ENCODE measurements around the gene GRIP2. TPM values are rescaled to one million over a fixed set of nuclear protein-coding genes. Genes with fewer than 3 reads are reported as not detected.

GRIP2 gene
- polyA plus RNA-seq, 1 donor from 2014 or later, result 8.6 TPM

DNA sequence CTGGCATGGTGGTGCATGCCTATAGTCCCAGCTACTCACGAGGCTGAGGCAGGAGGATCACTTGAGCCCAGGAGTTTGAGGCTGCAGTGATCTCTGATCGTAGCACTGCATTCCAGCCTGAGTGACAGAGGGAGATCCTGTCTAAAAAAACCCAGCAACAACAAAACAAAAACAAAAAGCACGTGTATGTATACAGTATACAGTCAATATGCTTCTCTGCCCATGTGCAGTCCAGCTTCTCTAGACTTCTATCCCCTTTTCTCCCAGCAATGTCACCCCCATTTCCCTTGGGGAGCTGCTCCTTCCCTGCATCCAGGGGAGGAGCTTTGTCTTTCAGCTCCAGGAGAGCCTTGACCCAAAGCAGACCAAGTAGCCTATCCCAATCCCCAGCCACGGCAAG, 20.0 kb upstream of the GRIP2 start:
- H3K9ac ChIP-seq (ENCODE audit: low read length), result no peak overlapping the region
- H3K9me3 ChIP-seq (ENCODE audit: low read length), result no peaks in the 10 kb centered on the region
- no peak overlapping the region for H3K4me3 ChIP-seq (ENCODE audit: low read length)
- H3K27me3 ChIP-seq (ENCODE audit: insufficient read depth, low read depth, low read length), result no peaks in the 10 kb centered on the region
- H4K20me1 ChIP-seq (ENCODE audit: insufficient read depth), result no peaks in the 10 kb centered on the region
- no peak overlapping the region for H3K4me2 ChIP-seq (ENCODE audit: low read length)
- no peaks in the 10 kb centered on the region for H3K9me2 ChIP-seq (ENCODE audit: insufficient read depth, low read length)
- H3K79me2 ChIP-seq (replicated peaks; ENCODE audit: insufficient read depth, low read length), result no peaks in the 10 kb centered on the region
- no peak overlapping the region for H2AFZ ChIP-seq (ENCODE audit: low read depth, low read length)
- no peaks in the 10 kb centered on the region for H3F3A ChIP-seq (ENCODE audit: insufficient read depth, low read length, poor library complexity, severe bottlenecking)
- TF ChIP-seq TAF1 (IDR thresholded peaks at IDR 0.05; ENCODE audit: low read depth) (no peak), EZH2 (IDR thresholded peaks at IDR 0.05; ENCODE audit: borderline replicate concordance, insufficient read depth, low read length, poor library complexity, severe bottlenecking) (no peak), SMC3 (conservative IDR thresholded peaks at IDR 0.05; ENCODE audit: poor library complexity) (no peak), EP300 (conservative IDR thresholded peaks at IDR 0.05; ENCODE audit: poor library complexity, severe bottlenecking) (no peak), RAD21 (conservative IDR thresholded peaks at IDR 0.05) (no peak), POLR2AphosphoS5 (IDR thresholded peaks at IDR 0.05) (no peak), MXI1 (conservative IDR thresholded peaks at IDR 0.05; ENCODE audit: poor library complexity, severe bottlenecking) (no peak)
- TF ChIP-seq, protein P1, sequence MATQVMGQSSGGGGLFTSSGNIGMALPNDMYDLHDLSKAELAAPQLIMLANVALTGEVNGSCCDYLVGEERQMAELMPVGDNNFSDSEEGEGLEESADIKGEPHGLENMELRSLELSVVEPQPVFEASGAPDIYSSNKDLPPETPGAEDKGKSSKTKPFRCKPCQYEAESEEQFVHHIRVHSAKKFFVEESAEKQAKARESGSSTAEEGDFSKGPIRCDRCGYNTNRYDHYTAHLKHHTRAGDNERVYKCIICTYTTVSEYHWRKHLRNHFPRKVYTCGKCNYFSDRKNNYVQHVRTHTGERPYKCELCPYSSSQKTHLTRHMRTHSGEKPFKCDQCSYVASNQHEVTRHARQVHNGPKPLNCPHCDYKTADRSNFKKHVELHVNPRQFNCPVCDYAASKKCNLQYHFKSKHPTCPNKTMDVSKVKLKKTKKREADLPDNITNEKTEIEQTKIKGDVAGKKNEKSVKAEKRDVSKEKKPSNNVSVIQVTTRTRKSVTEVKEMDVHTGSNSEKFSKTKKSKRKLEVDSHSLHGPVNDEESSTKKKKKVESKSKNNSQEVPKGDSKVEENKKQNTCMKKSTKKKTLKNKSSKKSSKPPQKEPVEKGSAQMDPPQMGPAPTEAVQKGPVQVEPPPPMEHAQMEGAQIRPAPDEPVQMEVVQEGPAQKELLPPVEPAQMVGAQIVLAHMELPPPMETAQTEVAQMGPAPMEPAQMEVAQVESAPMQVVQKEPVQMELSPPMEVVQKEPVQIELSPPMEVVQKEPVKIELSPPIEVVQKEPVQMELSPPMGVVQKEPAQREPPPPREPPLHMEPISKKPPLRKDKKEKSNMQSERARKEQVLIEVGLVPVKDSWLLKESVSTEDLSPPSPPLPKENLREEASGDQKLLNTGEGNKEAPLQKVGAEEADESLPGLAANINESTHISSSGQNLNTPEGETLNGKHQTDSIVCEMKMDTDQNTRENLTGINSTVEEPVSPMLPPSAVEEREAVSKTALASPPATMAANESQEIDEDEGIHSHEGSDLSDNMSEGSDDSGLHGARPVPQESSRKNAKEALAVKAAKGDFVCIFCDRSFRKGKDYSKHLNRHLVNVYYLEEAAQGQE (IDR thresholded peaks at IDR 0.05; ENCODE audit: borderline replicate concordance), result no peak
- TF ChIP-seq, protein P2, sequence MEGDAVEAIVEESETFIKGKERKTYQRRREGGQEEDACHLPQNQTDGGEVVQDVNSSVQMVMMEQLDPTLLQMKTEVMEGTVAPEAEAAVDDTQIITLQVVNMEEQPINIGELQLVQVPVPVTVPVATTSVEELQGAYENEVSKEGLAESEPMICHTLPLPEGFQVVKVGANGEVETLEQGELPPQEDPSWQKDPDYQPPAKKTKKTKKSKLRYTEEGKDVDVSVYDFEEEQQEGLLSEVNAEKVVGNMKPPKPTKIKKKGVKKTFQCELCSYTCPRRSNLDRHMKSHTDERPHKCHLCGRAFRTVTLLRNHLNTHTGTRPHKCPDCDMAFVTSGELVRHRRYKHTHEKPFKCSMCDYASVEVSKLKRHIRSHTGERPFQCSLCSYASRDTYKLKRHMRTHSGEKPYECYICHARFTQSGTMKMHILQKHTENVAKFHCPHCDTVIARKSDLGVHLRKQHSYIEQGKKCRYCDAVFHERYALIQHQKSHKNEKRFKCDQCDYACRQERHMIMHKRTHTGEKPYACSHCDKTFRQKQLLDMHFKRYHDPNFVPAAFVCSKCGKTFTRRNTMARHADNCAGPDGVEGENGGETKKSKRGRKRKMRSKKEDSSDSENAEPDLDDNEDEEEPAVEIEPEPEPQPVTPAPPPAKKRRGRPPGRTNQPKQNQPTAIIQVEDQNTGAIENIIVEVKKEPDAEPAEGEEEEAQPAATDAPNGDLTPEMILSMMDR (IDR thresholded peaks at IDR 0.05; ENCODE audit: poor library complexity, severe bottlenecking), result no peak
- no peak overlapping the region for H3K27ac ChIP-seq (ENCODE audit: low read length)
- no peaks in the 10 kb centered on the region for H3K36me3 ChIP-seq (ENCODE audit: insufficient read depth, low read length)

DNA sequence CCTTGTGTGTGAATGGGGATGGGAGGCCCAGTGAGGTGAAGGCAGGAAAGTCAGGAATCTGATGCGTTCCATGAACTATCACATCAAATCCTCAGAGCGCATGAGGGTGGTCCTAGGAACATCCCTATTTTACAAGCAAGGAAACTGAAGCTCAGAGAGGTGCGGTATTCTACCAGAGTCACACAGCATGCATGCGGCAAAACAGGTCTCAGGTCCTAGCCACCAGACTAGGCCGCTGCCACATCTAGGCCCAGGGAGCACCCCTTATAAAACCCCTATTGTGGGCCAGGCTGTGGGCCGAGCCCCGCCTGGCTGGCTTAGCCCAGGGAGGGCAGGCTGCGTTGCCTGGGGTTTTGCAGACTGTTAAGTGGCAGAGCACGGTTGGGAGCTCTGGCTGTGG, 17.9 kb upstream of the GRIP2 start:
- H3K9me2 ChIP-seq (ENCODE audit: insufficient read depth, low read length), result no peaks in the 10 kb centered on the region

More for the DNA sequence above, 17.9 kb upstream of the GRIP2 start:
- no peak overlapping the region for H2AFZ ChIP-seq (ENCODE audit: low read depth, low read length)
- H3K4me2 ChIP-seq (ENCODE audit: low read length), result no peak overlapping the region
- no peaks in the 10 kb centered on the region for H3K9me3 ChIP-seq (ENCODE audit: low read length)
- H4K20me1 ChIP-seq (ENCODE audit: insufficient read depth), result no peaks in the 10 kb centered on the region
- TF ChIP-seq TAF1 (IDR thresholded peaks at IDR 0.05; ENCODE audit: low read depth) (no peak), EZH2 (IDR thresholded peaks at IDR 0.05; ENCODE audit: borderline replicate concordance, insufficient read depth, low read length, poor library complexity, severe bottlenecking) (no peak), EP300 (conservative IDR thresholded peaks at IDR 0.05; ENCODE audit: poor library complexity, severe bottlenecking) (no peak), SMC3 (conservative IDR thresholded peaks at IDR 0.05; ENCODE audit: poor library complexity) (no peak), RAD21 (conservative IDR thresholded peaks at IDR 0.05) (no peak), POLR2AphosphoS5 (IDR thresholded peaks at IDR 0.05) (no peak), MXI1 (conservative IDR thresholded peaks at IDR 0.05; ENCODE audit: poor library complexity, severe bottlenecking) (no peak)
- TF ChIP-seq, protein P2 (IDR thresholded peaks at IDR 0.05; ENCODE audit: poor library complexity, severe bottlenecking), result no peak
- TF ChIP-seq, protein P1 (IDR thresholded peaks at IDR 0.05; ENCODE audit: borderline replicate concordance), result no peak
- H3K9ac ChIP-seq (ENCODE audit: low read length), result no peak overlapping the region
- H3F3A ChIP-seq (ENCODE audit: insufficient read depth, low read length, poor library complexity, severe bottlenecking), result no peaks in the 10 kb centered on the region
- no peaks in the 10 kb centered on the region for H3K36me3 ChIP-seq (ENCODE audit: insufficient read depth, low read length)
- no peak overlapping the region for H3K4me3 ChIP-seq (ENCODE audit: low read length)
- no peaks in the 10 kb centered on the region for H3K79me2 ChIP-seq (replicated peaks; ENCODE audit: insufficient read depth, low read length)
- H3K27ac ChIP-seq (ENCODE audit: low read length), result no peak overlapping the region
- H3K27me3 ChIP-seq (ENCODE audit: insufficient read depth, low read depth, low read length), result no peaks in the 10 kb centered on the region
